Measurements from ENCODE around the gene TESK2. TPM values are rescaled to one million over a fixed set of nuclear protein-coding genes. Genes with fewer than 3 reads are reported as not detected.

The TESK2 gene
- total RNA-seq, 1 experiment from 2014 or later: 13.8 TPM

DNA sequence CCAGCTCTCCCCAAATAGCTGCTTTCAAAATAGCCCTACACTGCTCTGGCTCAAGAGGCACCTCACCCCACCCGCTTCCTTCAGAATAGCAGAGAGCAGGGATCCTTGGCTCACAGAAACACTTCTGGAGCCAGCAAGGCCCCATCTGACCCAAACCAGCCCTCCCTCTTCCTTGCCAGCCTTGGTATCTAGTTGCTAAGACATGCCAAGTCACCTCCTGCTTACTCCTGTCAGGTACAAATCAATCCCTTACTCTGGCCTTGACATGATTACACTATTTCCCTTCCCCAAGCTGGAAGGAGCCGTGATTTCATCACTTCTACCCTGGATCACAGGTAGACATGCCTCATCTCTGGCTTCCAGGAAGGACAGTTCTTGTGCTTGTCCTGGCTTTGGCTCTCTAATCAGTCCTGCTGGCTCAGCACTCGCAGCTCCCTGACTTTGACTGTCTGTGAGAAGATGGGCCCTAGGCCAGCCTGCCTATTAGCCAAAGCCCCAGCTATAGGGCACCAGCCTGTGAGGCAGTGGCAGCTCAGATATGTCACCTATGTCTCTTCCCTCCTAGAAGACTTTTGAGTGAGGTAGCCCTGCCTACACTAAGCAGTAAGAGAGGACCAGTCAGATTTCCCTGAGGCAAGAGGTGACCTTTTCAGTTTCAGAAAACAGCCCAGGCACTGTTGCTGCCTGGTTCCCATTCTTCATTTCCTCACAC lies 141.8 kb downstream of the TESK2 start:
- POLR2A ChIA-PET (ENCODE audit: unreplicated experiment): interaction anchor here (0.6 to 1.7 kb wide), 5 partner anchors 9 to 1699 kb away, joined by 6 to 19 read pairs (median 13); partner anchors contain the start of genes MUTYH and TOE1
- intact Hi-C loops (cut with micrococcal nuclease; ENCODE audit: unreplicated experiment): loop anchor here (1.0 kb wide), 1 partner anchor 9 kb away; the partner anchor contains the start of genes MUTYH and TOE1

DNA sequence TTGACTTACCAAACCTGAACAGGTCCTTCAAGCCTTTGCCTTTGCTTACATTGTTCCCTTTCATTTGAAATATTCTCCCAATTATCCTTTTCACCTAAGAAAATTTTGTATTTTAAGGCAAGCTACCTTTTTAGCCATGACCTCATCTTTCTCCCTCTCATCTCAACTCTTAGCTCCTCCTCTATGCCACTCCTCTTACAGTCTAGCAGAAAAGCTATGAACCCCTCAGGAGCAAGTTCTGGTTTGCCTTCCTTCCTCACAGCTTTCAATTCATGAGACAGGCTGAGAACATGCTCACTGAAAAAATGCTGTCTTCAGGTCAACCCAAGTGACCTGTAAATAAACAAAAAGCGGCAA lies 142.4 kb downstream of the TESK2 start:
- Histone ChIP-seq H3K4me3 (no peak overlapping the region), H3K9me3 (ENCODE audit: insufficient read depth, low read depth) (no peaks in the 10 kb centered on the region), H2AFZ (no peak overlapping the region), H3K4me1 (replicated peaks; ENCODE audit: insufficient read depth) (peaks cover 22% of the 10 kb centered on the region), H4K20me1 (ENCODE audit: insufficient read depth) (no peaks in the 10 kb centered on the region), H3K27me3 (ENCODE audit: insufficient read depth, low read depth) (no peaks in the 10 kb centered on the region), H3K36me3 (ENCODE audit: low read depth) (0 out of 2 replicates have a peak, but pooled peaks cover under 1% of the 10 kb centered on the region), H3K79me2 (ENCODE audit: low read depth) (no peaks in the 10 kb centered on the region), H3K4me2 (peak overlapping the region; percentile 3; the same call in 1 of the 2 replicates), H3K9me2 (ENCODE audit: insufficient read depth) (no peaks in the 10 kb centered on the region), H3K27ac (peak overlapping the region; percentile 4; the same call in 1 of the 2 replicates), H3F3A (ENCODE audit: insufficient read depth, low read depth) (peaks cover 20% of the 10 kb centered on the region; the same call in 1 of the 2 replicates)
- no TSS peak for BruUV-seq (replicated peaks)
- DNase-seq: no peak
- no peak for TF ChIP-seq EZH2 (IDR thresholded peaks at IDR 0.05; ENCODE audit: low read depth)
- TF ChIP-seq, protein P1, sequence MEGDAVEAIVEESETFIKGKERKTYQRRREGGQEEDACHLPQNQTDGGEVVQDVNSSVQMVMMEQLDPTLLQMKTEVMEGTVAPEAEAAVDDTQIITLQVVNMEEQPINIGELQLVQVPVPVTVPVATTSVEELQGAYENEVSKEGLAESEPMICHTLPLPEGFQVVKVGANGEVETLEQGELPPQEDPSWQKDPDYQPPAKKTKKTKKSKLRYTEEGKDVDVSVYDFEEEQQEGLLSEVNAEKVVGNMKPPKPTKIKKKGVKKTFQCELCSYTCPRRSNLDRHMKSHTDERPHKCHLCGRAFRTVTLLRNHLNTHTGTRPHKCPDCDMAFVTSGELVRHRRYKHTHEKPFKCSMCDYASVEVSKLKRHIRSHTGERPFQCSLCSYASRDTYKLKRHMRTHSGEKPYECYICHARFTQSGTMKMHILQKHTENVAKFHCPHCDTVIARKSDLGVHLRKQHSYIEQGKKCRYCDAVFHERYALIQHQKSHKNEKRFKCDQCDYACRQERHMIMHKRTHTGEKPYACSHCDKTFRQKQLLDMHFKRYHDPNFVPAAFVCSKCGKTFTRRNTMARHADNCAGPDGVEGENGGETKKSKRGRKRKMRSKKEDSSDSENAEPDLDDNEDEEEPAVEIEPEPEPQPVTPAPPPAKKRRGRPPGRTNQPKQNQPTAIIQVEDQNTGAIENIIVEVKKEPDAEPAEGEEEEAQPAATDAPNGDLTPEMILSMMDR (conservative IDR thresholded peaks at IDR 0.05): no peak
- ChIA-PET CTCF (interaction anchor here (0.8 to 1.7 kb wide), 6 partner anchors 9 to 144 kb away, joined by 4 to 19 read pairs (median 4); partner anchors contain the start of genes MUTYH and TOE1), POLR2A (ENCODE audit: unreplicated experiment) (interaction anchor here (0.6 to 1.7 kb wide), 12 partner anchors 8 to 1698 kb away, joined by 3 to 19 read pairs (median 6); partner anchors contain the start of genes EIF2B3, MUTYH, TESK2 and TOE1)
- intact Hi-C loops (cut with micrococcal nuclease; ENCODE audit: unreplicated experiment): loop anchor here (1.0 kb wide), 1 partner anchor 8 kb away; the partner anchor contains the start of genes MUTYH and TOE1

More for the DNA sequence above, 141.8 kb downstream of the TESK2 start:
- Histone ChIP-seq H3K27me3 (ENCODE audit: insufficient read depth, low read depth) (no peaks in the 10 kb centered on the region), H3K27ac (peak overlapping the region; percentile 4; the same call in 1 of the 2 replicates), H3K9me3 (ENCODE audit: insufficient read depth, low read depth) (no peaks in the 10 kb centered on the region), H2AFZ (no peak overlapping the region), H3F3A (ENCODE audit: insufficient read depth, low read depth) (peaks cover 20% of the 10 kb centered on the region; the same call in 1 of the 2 replicates), H3K4me2 (peak overlapping the region; percentile 6; the same call in 1 of the 2 replicates), H3K36me3 (ENCODE audit: low read depth) (no peaks in the 10 kb centered on the region), H3K9me2 (ENCODE audit: insufficient read depth) (no peaks in the 10 kb centered on the region), H3K79me2 (ENCODE audit: low read depth) (no peaks in the 10 kb centered on the region), H4K20me1 (ENCODE audit: insufficient read depth) (no peaks in the 10 kb centered on the region), H3K4me1 (replicated peaks; ENCODE audit: insufficient read depth) (peaks cover 22% of the 10 kb centered on the region), H3K4me3 (no peak overlapping the region)
- DNase-seq: peak in 1 of 2 experiments; percentile 50
- no TSS peak for BruUV-seq (replicated peaks)
- CTCF ChIA-PET: interaction anchor here (0.6 to 1.7 kb wide), 5 partner anchors 10 to 201 kb away, joined by 4 to 8 read pairs (median 4); partner anchors contain the start of genes MUTYH and TOE1
- TF ChIP-seq, protein P1 (conservative IDR thresholded peaks at IDR 0.05): no peak
- TF ChIP-seq EZH2 (IDR thresholded peaks at IDR 0.05; ENCODE audit: low read depth): no peak

DNA sequence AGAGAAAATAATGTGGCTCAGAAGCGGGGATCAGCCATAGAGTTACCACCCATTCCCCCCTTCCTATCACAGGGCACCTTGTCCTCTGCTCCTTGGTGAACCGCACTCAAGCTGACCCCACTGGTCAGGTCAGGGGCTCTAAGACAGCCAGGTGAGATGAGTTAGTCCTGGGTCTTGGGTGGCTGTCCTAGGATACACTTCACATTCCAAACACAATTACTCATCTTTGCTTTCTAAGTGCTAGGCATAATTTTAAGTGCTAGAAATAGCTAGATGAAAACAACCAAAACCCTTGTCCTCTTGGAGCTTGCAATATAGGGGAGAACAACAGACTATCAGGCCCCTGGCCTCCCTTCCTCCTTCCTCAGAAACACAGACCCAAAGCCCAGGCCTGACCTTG lies 142.9 kb downstream of the TESK2 start:
- peak; percentile 39 to 53 for DNase-seq
- Histone ChIP-seq H2AFZ (no peak overlapping the region), H4K20me1 (ENCODE audit: insufficient read depth) (no peaks in the 10 kb centered on the region), H3K9me3 (ENCODE audit: insufficient read depth, low read depth) (no peaks in the 10 kb centered on the region), H3K79me2 (ENCODE audit: low read depth) (no peaks in the 10 kb centered on the region), H3F3A (ENCODE audit: insufficient read depth, low read depth) (peaks cover 20% of the 10 kb centered on the region; the same call in 1 of the 2 replicates), H3K4me3 (no peak overlapping the region), H3K9me2 (ENCODE audit: insufficient read depth) (no peaks in the 10 kb centered on the region), H3K27ac (peak overlapping the region; percentile 4; the same call in 1 of the 2 replicates), H3K27me3 (ENCODE audit: insufficient read depth, low read depth) (no peaks in the 10 kb centered on the region), H3K4me1 (replicated peaks; ENCODE audit: insufficient read depth) (peaks cover 22% of the 10 kb centered on the region), H3K4me2 (peak overlapping the region; percentile 3; the same call in 1 of the 2 replicates), H3K36me3 (ENCODE audit: low read depth) (0 out of 2 replicates have a peak, but pooled peaks cover 4% of the 10 kb centered on the region)
- intact Hi-C loops (cut with micrococcal nuclease; ENCODE audit: unreplicated experiment): loop anchor here (1.0 kb wide), 1 partner anchor 8 kb away; the partner anchor contains the start of genes MUTYH and TOE1
- POLR2A ChIA-PET (ENCODE audit: unreplicated experiment): interaction anchor here (0.6 to 1.7 kb wide), 12 partner anchors 8 to 1315 kb away, joined by 3 to 19 read pairs (median 4); partner anchors contain the start of genes EIF2B3, MUTYH, TESK2 and TOE1
- CTCF ChIA-PET: interaction anchor here (0.8 to 1.7 kb wide), 5 partner anchors 8 to 145 kb away, joined by 4 to 19 read pairs (median 4); partner anchors contain the start of genes MUTYH and TOE1
- TF ChIP-seq, protein P1 (conservative IDR thresholded peaks at IDR 0.05): no peak
- no peak for TF ChIP-seq EZH2 (IDR thresholded peaks at IDR 0.05; ENCODE audit: low read depth)
- no TSS peak for BruUV-seq (replicated peaks)

Measured in PC-9 (cell line).